Fibroblast of villous mesenchyme (primary cell): Measurements from ENCODE around the gene ATAD3B. TPM values are rescaled to one million over a fixed set of nuclear protein-coding genes. Genes with fewer than 3 reads are reported as not detected.
A peak's percentile ranks its signal among the peaks of the same experiment; 100 is the strongest.

ENCODE experiments used
- DNase-seq: peaks from one replicate; pipeline ENCODE4 v3.0.0-alpha.2; 2010; ENCODE audit warnings: low read depth
- H3K4me3 ChIP-seq: 2 replicates; pipeline ENCODE4 v1.5.1; 2011; ENCODE audit warnings: low read depth, mild to moderate bottlenecking, low read length
- total RNA-seq: library from RNA; depleted of rRNA; stranded (reverse); fragments of >200 nt; gene quantifications from 2 replicates; pipeline ENCODE4 v1.2.3, GENCODE V29; 2012
- TF ChIP-seq, protein P1 (sequence below): IDR thresholded peaks from 2 replicates; pipeline ENCODE4 v1.5.1; 2012; ENCODE audit warnings: low read depth, mild to moderate bottlenecking, low read length; ENCODE audit not compliant: insufficient read depth

ATAD3B gene
- total RNA-seq, 1 donor: 17.3 TPM

DNA sequence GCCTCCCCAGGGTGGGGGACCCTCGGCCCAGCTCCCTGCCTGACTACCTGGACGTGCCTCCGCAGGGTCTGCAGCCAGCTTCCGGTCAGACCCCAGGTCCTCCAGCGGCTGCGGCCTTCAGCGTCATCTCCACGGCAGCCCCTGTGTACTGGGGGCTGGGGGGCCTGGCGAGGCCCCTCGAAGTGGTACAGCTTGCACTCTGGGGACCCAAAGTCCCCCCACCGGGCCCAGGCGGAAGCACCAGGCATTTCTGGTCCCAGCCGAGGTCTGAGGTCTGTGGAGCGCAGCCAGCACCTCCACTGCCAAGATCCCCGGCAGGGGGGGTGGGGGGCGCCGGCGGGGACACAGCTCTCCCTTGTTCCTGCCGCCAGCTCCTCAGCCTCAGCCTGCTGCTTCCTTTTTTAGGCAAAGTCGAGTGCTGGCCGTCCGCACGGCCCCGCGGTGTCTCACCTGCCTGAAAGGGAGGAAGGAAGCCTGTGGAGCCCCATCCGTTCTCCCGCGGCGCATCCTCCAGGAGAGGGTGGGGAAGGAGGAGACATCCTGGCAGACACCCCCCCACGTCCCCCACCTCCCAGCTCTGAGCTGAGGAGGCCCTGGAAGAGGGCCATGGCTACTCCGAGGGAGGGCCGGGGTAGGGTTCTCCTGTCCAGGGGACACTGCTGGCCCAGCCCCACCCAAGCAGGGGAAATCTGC, 37.3 kb upstream of the ATAD3B start:
- H3K4me3 ChIP-seq: no peak overlapping the region
- TF ChIP-seq, protein P1, sequence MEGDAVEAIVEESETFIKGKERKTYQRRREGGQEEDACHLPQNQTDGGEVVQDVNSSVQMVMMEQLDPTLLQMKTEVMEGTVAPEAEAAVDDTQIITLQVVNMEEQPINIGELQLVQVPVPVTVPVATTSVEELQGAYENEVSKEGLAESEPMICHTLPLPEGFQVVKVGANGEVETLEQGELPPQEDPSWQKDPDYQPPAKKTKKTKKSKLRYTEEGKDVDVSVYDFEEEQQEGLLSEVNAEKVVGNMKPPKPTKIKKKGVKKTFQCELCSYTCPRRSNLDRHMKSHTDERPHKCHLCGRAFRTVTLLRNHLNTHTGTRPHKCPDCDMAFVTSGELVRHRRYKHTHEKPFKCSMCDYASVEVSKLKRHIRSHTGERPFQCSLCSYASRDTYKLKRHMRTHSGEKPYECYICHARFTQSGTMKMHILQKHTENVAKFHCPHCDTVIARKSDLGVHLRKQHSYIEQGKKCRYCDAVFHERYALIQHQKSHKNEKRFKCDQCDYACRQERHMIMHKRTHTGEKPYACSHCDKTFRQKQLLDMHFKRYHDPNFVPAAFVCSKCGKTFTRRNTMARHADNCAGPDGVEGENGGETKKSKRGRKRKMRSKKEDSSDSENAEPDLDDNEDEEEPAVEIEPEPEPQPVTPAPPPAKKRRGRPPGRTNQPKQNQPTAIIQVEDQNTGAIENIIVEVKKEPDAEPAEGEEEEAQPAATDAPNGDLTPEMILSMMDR: no peak
- no peak for DNase-seq

DNA sequence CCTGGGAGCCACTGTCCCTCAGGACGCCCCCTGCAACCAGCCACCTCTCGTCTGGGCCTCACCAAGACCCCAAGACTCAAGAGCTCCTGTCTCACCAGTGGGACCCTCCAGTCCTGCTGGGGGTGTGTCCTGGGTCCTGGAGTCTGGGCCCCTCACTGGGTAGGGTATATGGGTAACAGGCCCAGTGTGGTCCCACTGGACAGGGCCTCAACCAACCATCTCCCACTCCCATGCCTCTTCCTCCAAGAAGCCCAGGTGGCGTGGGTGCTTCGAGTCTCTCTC, 36.8 kb upstream of the ATAD3B start:
- H3K4me3 ChIP-seq: no peak overlapping the region
- TF ChIP-seq, protein P1: no peak
- DNase-seq: no peak

GRCh38 chr1:1435106-1435903, 36.3 kb upstream of the ATAD3B start, which contains the start of gene VWA1:
VWA1 (plus strand) TSS chr1:1435690; CDS start chr1:1435749, 59 bp downstream.
- H3K4me3 ChIP-seq: peak within 1 kb of the TSS; percentile 57
- TF ChIP-seq, protein P1: no peak
- DNase-seq: peak; percentile 70

DNA sequence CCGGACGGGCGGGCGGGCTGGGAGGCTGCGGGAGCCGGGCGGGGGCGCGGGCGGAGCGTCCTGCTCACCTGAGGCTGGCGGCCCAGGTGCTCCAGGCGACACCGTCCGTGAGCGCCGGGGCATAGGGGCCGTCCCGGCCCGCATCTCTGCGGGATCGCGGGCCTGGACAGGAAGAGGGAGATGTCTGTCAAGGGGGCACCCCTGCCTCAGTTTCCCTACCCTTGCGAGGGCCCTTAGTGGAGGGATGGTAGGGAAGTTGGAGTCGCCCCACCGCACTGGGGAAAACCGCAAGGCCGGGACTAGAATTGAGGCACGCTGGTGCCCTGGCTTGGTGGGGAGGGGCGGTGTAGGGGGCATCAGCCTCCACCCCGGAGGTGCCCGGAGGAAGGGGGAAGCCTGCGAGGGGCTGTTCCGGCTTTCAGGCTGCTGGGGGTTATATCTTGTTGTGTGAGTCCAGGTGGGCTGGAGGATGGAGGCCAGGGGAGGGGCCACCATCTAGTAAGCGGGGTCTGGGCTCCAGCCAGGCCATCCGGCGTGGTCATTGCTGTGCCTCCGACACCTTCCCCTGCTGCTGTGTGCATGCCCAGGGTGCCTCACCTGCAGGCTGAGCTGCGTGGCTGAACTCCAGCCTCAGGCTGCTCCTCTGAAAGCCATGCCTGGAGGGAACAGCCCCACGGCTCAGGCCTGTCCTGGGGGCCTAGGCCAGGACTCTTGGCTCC, 35.5 kb upstream of the ATAD3B start:
- H3K4me3 ChIP-seq: peak overlapping the region; percentile 57
- DNase-seq: no peak
- TF ChIP-seq, protein P1: no peak

- DNase-seq: no peak
- TF ChIP-seq, protein P1: no peak
- H3K4me3 ChIP-seq: peak overlapping the region; percentile 57
Observed at GRCh38 chr1:1436630-1437032, 34.9 kb upstream of the ATAD3B start.

DNA sequence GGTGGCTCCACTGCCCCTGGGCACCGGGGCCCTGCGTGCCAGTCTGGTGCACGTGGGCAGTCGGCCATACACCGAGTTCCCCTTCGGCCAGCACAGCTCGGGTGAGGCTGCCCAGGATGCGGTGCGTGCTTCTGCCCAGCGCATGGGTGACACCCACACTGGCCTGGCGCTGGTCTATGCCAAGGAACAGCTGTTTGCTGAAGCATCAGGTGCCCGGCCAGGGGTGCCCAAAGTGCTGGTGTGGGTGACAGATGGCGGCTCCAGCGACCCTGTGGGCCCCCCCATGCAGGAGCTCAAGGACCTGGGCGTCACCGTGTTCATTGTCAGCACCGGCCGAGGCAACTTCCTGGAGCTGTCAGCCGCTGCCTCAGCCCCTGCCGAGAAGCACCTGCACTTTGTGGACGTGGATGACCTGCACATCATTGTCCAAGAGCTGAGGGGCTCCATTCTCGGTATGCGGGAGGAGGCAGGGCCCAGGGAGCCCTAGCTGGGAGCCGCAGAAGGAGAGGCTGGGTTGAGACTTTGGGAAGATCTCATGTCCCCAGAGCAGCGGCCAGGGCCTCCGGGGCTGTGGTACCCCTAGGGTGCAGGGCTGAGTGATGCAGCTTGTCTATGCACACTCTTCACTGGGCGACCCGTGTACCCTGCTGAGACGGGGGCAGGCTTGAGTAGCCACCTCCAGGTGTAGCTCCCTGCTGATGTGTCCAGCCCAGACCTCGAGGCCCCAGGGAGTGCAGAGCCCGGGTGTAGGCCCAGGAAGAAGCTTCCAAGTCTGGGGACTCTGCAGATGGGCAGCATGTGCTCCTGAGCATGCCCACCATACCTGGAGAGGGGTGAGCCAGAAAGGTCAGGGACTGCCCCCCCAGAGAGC, 34.3 kb upstream of the ATAD3B start:
- no peak for DNase-seq
- H3K4me3 ChIP-seq: no peak overlapping the region
- TF ChIP-seq, protein P1: no peak
